GM12878 (cell line): ENCODE measurements around the gene COL25A1. TPM values are rescaled to one million over a fixed set of nuclear protein-coding genes. Genes with fewer than 3 reads are reported as not detected.

ENCODE experiments used
- ATAC-seq: fragments of 200-7000 bp; cut with Tn5 transposase; 3 replicates; pipeline ENCODE4 v1.9.1; 2020; ENCODE audit warnings: mild to moderate bottlenecking, moderate library complexity
- BruUV-seq: library from RNA; stranded (reverse); fragments of 400-500 nt; replicated peaks from 2 replicates; lab custom pipeline; 2021; lab: Mats Ljungman, UMichigan
- CTCF ChIA-PET: fragments of 300-600 bp; sonication (Branson Sonifier 250); formaldehyde crosslinking; extraction: SDS; loops from one replicate; lab custom pipeline; 2021; ENCODE audit warnings: inconsistent platforms; lab: Yijun Ruan, JAX
- POLR2A ChIA-PET: fragments of 350-600 bp; formaldehyde crosslinking; extraction: SDS; loops from one replicate; lab custom pipeline; 2021; ENCODE audit warnings: inconsistent platforms; lab: Charles Lee
- RAD21 ChIA-PET: fragments of 300-600 bp; sonication (Branson Sonifier 250); formaldehyde crosslinking; loops from one replicate; lab custom pipeline; 2023; ENCODE audit warnings: antibody characterized with exemption; ENCODE audit not compliant: unreplicated experiment; lab: Charles Lee
- SMC1A ChIA-PET: fragments of 300-600 bp; sonication (Branson Sonifier 250); formaldehyde crosslinking; loops from one replicate; lab custom pipeline; 2023; ENCODE audit not compliant: unreplicated experiment, uncharacterized antibody; lab: Charles Lee
- DNase-seq: peaks from one replicate; pipeline ENCODE4 v3.0.0-alpha.2; 2011; ENCODE audit warnings: low read depth, low spot score
- FAIRE-seq: peaks from 3 replicates; lab custom pipeline; 2011; peaks lifted over from hg19 to GRCh38; lab: Jason Lieb, UNC
- H2AFZ ChIP-seq: 2 replicates; pipeline ENCODE4 v1.6.0; 2011; ENCODE audit warnings: low read depth, low read length, control low read depth; ENCODE audit not compliant: control insufficient read depth
- H3K27ac ChIP-seq: 2 replicates; pipeline ENCODE4 v1.5.1; 2011; ENCODE audit warnings: control low read depth; ENCODE audit not compliant: control insufficient read depth, insufficient read depth
- H3K27me3 ChIP-seq, 2 experiments: replicated peaks in 1 of 2; 2 replicates each; pipeline versions ENCODE4 v1.6.0 to v1.6.1; 2011; ENCODE audit warnings: low read length in 1 of 2; ENCODE audit not compliant: control insufficient read depth in 2 of 2, insufficient read depth in 2 of 2
- H3K36me3 ChIP-seq, 2 experiments: 2 replicates each; pipeline ENCODE4 v1.5.1; 2011; ENCODE audit warnings: low read length in 1 of 2; ENCODE audit not compliant: control insufficient read depth in 2 of 2, insufficient read depth in 2 of 2
- H3K4me1 ChIP-seq: 2 replicates; pipeline ENCODE4 v1.6.1; 2011; ENCODE audit warnings: mild to moderate bottlenecking, low read length, moderate library complexity, mixed read lengths; ENCODE audit not compliant: control insufficient read depth, insufficient read depth
- H3K4me2 ChIP-seq: 2 replicates; pipeline ENCODE4 v1.6.0; 2011; ENCODE audit warnings: control low read depth; ENCODE audit not compliant: control insufficient read depth, insufficient read depth
- H3K4me3 ChIP-seq: fragments of 200-600 bp; sonication (generic); 2 replicates; pipeline ENCODE4 v1.5.1; 2016
- H3K79me2 ChIP-seq: 2 replicates; pipeline ENCODE4 v1.6.0; 2011; ENCODE audit warnings: low read length; ENCODE audit not compliant: control insufficient read depth, insufficient read depth
- H3K9ac ChIP-seq: 2 replicates; pipeline ENCODE4 v1.8.0; 2011; ENCODE audit warnings: low read length, control low read depth, mixed read lengths; ENCODE audit not compliant: control insufficient read depth, insufficient read depth
- H3K9me3 ChIP-seq: replicated peaks from 3 replicates; pipeline ENCODE4 v1.5.1; 2011; ENCODE audit warnings: mild to moderate bottlenecking, low read length; ENCODE audit not compliant: control insufficient read depth, insufficient read depth
- H4K20me1 ChIP-seq: 2 replicates; pipeline ENCODE4 v1.6.0; 2011; ENCODE audit not compliant: control insufficient read depth, insufficient read depth
- BACH1 ChIP-seq: fragments of 450-650 bp; IDR thresholded peaks from 2 replicates; pipeline ENCODE4 v1.6.1; 2017; ENCODE audit warnings: mild to moderate bottlenecking, borderline replicate concordance
- FOS ChIP-seq: IDR thresholded peaks from 3 replicates; pipeline ENCODE4 v1.6.1; 2011; ENCODE audit warnings: borderline replicate concordance; ENCODE audit not compliant: insufficient read length; ENCODE audit errors: extremely low read depth
- FOXM1 ChIP-seq: IDR thresholded peaks from 2 replicates; pipeline ENCODE4 v1.6.1; 2012; ENCODE audit warnings: low read depth, mild to moderate bottlenecking, inconsistent platforms, low read length, moderate library complexity
- IKZF1 ChIP-seq: fragments of 450-650 bp; conservative IDR thresholded peaks from 2 replicates; pipeline ENCODE4 v1.6.1; 2017; ENCODE audit warnings: antibody characterized with exemption, mild to moderate bottlenecking
- MEF2A ChIP-seq: IDR thresholded peaks from 2 replicates; pipeline ENCODE4 v1.6.1; 2011; ENCODE audit warnings: low read depth, mild to moderate bottlenecking, low read length, moderate library complexity; ENCODE audit not compliant: insufficient read depth
- NBN ChIP-seq: fragments of 450-650 bp; IDR thresholded peaks from 2 replicates; pipeline ENCODE4 v1.6.1; 2016
- NRF1 ChIP-seq: conservative IDR thresholded peaks from 2 replicates; pipeline ENCODE4 v1.6.1; 2011; ENCODE audit warnings: mild to moderate bottlenecking, low read depth, low read length, improper control_type of control experiment
- POLR2AphosphoS2 ChIP-seq: IDR thresholded peaks from 2 replicates; pipeline ENCODE4 v1.6.1; 2011; ENCODE audit warnings: low read depth, mild to moderate bottlenecking, low read length, improper control_type of control experiment, moderate library complexity
- RBBP5 ChIP-seq: fragments of 200-600 bp; sonication (generic); conservative IDR thresholded peaks from 2 replicates; pipeline ENCODE4 v1.6.1; 2016
- RCOR1 ChIP-seq: conservative IDR thresholded peaks from 2 replicates; pipeline ENCODE4 v1.6.1; 2012; ENCODE audit warnings: low read depth, low read length, improper control_type of control experiment
- SREBF1 ChIP-seq: IDR thresholded peaks from 2 replicates; pipeline ENCODE4 v1.6.1; 2012; ENCODE audit warnings: mild to moderate bottlenecking, low read length
- STAT1 ChIP-seq: fragments of 450-650 bp; conservative IDR thresholded peaks from 2 replicates; pipeline ENCODE4 v1.6.1; 2014; ENCODE audit warnings: antibody characterized with exemption, mild to moderate bottlenecking
- TAF1 ChIP-seq: IDR thresholded peaks from 2 replicates; pipeline ENCODE4 v1.6.1; 2011; ENCODE audit warnings: mild to moderate bottlenecking, low read depth, low read length, borderline replicate concordance
- TARDBP ChIP-seq: IDR thresholded peaks from 2 replicates; pipeline ENCODE4 v1.6.1; 2016; ENCODE audit warnings: borderline replicate concordance
- TCF12 ChIP-seq: IDR thresholded peaks from 2 replicates; pipeline ENCODE4 v1.6.1; 2011; ENCODE audit warnings: low read depth, mild to moderate bottlenecking, low read length
- WGBS: methylation state at CpG from one replicate; pipeline ENCODE4 v1.1.6; 2016; ENCODE audit warnings: low lambda C conversion rate; ENCODE audit not compliant: insufficient replicate concordance, insufficient coverage; ENCODE audit errors: missing lambda C conversion rate; 5-methylcytosine and 5-hydroxymethylcytosine counted together
- in situ Hi-C: fragments of 300-500 bp; cut with MboI; formaldehyde crosslinking; loops from 9 replicates; pipeline ENCODE4 v1.14.3; 2018; ENCODE audit warnings: mixed read lengths
- intact Hi-C: fragments of 100-400 bp; cut with micrococcal nuclease; formaldehyde crosslinking; loops from one replicate; pipeline ENCODE4 v1.14.2; 2022; ENCODE audit not compliant: unreplicated experiment
- polyA plus RNA-seq, 11 experiments: library from polyadenylated mRNA; depleted of rRNA in 4 of 11; unstranded in 6 of 11; stranded (reverse) in 5 of 11; fragments of >200 nt; fragmentation: Nextera tagmentation in 4 of 11; fragmentation: Illumina TruSeq in 1 of 11; extraction: Ambion mirVana in 4 of 11; extraction: Trizol in 1 of 11; gene quantifications; 1 replicate in 1 of 11; 2 replicates in 10 of 11; pipeline versions ENCODE4 v1.2.1 to v1.2.3, GENCODE V29; 2011 to 2016; ENCODE audit warnings: inconsistent platforms in 2 of 11, missing spikeins in 2 of 11, low read depth in 1 of 11
- total RNA-seq, 4 experiments: library from RNA; depleted of rRNA in 3 of 4; stranded (reverse); fragments of >200 nt in 3 of 4; fragmentation: Illumina TruSeq in 1 of 4; extraction: Trizol in 1 of 4; gene quantifications; 2 replicates each; pipeline versions ENCODE4 v1.2.1 to v1.2.3, GENCODE V29; 2013 to 2021
- TF ChIP-seq, protein P1 (sequence below): fragments of 450-650 bp; conservative IDR thresholded peaks from 2 replicates; pipeline ENCODE4 v1.6.1; 2017; ENCODE audit warnings: mild to moderate bottlenecking, moderate library complexity
- TF ChIP-seq, protein P2 (sequence below): fragments of 450-650 bp; IDR thresholded peaks from 2 replicates; pipeline ENCODE4 v1.6.1; 2017; ENCODE audit warnings: mild to moderate bottlenecking, low read depth, inconsistent platforms; ENCODE audit not compliant: poor library complexity, severe bottlenecking
- TF ChIP-seq, protein P3 (sequence below): IDR thresholded peaks from 2 replicates; pipeline ENCODE4 v1.6.1; 2012; ENCODE audit warnings: low read depth, low read length, improper control_type of control experiment
- TF ChIP-seq, protein P4 (sequence below): fragments of 450-650 bp; IDR thresholded peaks from 2 replicates; pipeline ENCODE4 v1.6.1; 2014; ENCODE audit warnings: mild to moderate bottlenecking

COL25A1 gene
- total and polyA plus RNA-seq, 10 of the 15 experiments (the other 5 are each of a cell fraction or from before 2014, with no cell fraction given) = 0.01 to 0.26 (median 0.12) TPM; not detected in 6

DNA sequence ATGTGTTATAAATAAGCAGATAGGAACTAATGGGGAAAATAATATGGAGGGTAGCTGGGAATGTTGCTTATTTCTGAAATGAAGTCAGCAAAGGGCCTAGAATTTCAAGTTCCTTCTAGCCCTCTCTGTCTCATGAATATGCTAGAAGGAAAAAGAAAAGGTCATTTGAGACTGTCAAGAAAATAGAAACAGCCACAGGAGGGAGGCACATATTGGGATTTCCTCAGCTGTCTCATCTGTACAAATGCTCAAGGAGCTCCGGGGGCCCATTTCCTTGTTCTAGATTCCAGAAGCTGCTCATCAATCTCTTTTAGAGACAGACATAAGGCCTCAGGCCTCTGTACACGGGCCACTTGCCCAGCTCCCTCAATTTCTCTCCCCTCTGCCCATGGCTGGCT lies 412.0 kb downstream of the COL25A1 start:
- no TSS peak for BruUV-seq
- H2AFZ ChIP-seq = no peak overlapping the region
- in situ Hi-C loops (no loop called here), intact Hi-C loops (no loop called here)
- 0 out of 4 replicates have a peak, but pooled peaks cover 0 to 2% of the 10 kb centered on the region in 2 experiments for H3K27me3 ChIP-seq
- H4K20me1 ChIP-seq = no peaks in the 10 kb centered on the region
- H3K79me2 ChIP-seq = no peaks in the 10 kb centered on the region
- H3K4me3 ChIP-seq = no peak overlapping the region
- WGBS = 0% methylated on average over 2 of the region's 2 CpGs
- ChIA-PET SMC1A (interaction anchor here (1.7 kb wide), 1 partner anchor 403 kb away, joined by 4 read pairs; no protein-coding TSS in a partner anchor), POLR2A (no interaction called here), RAD21 (no interaction called here), CTCF (interaction anchor here (1.5 kb wide), 1 partner anchor 13 kb away, joined by 3 read pairs; no protein-coding TSS in a partner anchor)
- no peaks in the 10 kb centered on the region for H3K9me3 ChIP-seq
- H3K4me1 ChIP-seq = no peaks in the 10 kb centered on the region
- no peaks in the 10 kb centered on the region for H3K36me3 ChIP-seq
- H3K4me2 ChIP-seq = no peak overlapping the region
- TF ChIP-seq, protein P1, sequence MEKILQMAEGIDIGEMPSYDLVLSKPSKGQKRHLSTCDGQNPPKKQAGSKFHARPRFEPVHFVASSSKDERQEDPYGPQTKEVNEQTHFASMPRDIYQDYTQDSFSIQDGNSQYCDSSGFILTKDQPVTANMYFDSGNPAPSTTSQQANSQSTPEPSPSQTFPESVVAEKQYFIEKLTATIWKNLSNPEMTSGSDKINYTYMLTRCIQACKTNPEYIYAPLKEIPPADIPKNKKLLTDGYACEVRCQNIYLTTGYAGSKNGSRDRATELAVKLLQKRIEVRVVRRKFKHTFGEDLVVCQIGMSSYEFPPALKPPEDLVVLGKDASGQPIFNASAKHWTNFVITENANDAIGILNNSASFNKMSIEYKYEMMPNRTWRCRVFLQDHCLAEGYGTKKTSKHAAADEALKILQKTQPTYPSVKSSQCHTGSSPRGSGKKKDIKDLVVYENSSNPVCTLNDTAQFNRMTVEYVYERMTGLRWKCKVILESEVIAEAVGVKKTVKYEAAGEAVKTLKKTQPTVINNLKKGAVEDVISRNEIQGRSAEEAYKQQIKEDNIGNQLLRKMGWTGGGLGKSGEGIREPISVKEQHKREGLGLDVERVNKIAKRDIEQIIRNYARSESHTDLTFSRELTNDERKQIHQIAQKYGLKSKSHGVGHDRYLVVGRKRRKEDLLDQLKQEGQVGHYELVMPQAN = no peak
- TF ChIP-seq POLR2AphosphoS2 (no peak), TCF12 (no peak), NBN (no peak), SREBF1 (no peak), NRF1 (no peak), BACH1 (no peak), RCOR1 (no peak), TARDBP (no peak), TAF1 (no peak), IKZF1 (no peak), RBBP5 (no peak), FOS (no peak), STAT1 (no peak), MEF2A (no peak), FOXM1 (no peak)
- TF ChIP-seq, protein P2, sequence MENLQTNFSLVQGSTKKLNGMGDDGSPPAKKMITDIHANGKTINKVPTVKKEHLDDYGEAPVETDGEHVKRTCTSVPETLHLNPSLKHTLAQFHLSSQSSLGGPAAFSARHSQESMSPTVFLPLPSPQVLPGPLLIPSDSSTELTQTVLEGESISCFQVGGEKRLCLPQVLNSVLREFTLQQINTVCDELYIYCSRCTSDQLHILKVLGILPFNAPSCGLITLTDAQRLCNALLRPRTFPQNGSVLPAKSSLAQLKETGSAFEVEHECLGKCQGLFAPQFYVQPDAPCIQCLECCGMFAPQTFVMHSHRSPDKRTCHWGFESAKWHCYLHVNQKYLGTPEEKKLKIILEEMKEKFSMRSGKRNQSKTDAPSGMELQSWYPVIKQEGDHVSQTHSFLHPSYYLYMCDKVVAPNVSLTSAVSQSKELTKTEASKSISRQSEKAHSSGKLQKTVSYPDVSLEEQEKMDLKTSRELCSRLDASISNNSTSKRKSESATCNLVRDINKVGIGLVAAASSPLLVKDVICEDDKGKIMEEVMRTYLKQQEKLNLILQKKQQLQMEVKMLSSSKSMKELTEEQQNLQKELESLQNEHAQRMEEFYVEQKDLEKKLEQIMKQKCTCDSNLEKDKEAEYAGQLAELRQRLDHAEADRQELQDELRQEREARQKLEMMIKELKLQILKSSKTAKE = no peak
- TF ChIP-seq, protein P3, sequence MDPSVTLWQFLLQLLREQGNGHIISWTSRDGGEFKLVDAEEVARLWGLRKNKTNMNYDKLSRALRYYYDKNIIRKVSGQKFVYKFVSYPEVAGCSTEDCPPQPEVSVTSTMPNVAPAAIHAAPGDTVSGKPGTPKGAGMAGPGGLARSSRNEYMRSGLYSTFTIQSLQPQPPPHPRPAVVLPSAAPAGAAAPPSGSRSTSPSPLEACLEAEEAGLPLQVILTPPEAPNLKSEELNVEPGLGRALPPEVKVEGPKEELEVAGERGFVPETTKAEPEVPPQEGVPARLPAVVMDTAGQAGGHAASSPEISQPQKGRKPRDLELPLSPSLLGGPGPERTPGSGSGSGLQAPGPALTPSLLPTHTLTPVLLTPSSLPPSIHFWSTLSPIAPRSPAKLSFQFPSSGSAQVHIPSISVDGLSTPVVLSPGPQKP = no peak
- TF ChIP-seq, protein P4, sequence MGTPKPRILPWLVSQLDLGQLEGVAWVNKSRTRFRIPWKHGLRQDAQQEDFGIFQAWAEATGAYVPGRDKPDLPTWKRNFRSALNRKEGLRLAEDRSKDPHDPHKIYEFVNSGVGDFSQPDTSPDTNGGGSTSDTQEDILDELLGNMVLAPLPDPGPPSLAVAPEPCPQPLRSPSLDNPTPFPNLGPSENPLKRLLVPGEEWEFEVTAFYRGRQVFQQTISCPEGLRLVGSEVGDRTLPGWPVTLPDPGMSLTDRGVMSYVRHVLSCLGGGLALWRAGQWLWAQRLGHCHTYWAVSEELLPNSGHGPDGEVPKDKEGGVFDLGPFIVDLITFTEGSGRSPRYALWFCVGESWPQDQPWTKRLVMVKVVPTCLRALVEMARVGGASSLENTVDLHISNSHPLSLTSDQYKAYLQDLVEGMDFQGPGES = no peak
- DNase-seq (no peak), FAIRE-seq (no peak), ATAC-seq (no peak)
- no peak overlapping the region for H3K27ac ChIP-seq
- H3K9ac ChIP-seq = no peak overlapping the region
